Nephron progenitor cell (in vitro differentiated cells): Measurements from ENCODE around the gene MACF1.
"Not testable (repeated sequence)": the region's sequence is repeated elsewhere in the genome, so short reads cannot be mapped to it uniquely, and the experiment has no call there.

ENCODE experiments used
- DNase-seq: peaks from one replicate; pipeline ENCODE4 v3.0.0; 2021
- H3K27ac Mint-ChIP-seq: 2 replicates; pipeline ENCODE4 v1.8.0; 2021; ENCODE audit warnings: mild to moderate bottlenecking, moderate library complexity, mixed read lengths
- H3K27me3 Mint-ChIP-seq: 2 replicates; pipeline ENCODE4 v1.8.0; 2021; ENCODE audit warnings: mild to moderate bottlenecking, low read depth, mixed read lengths; ENCODE audit not compliant: poor library complexity
- H3K36me3 Mint-ChIP-seq: 2 replicates; pipeline ENCODE4 v1.8.0; 2021; ENCODE audit warnings: low read depth, mixed read lengths
- H3K4me1 Mint-ChIP-seq: 2 replicates; pipeline ENCODE4 v1.8.0; 2021; ENCODE audit warnings: mixed read lengths
- H3K4me3 Mint-ChIP-seq: 2 replicates; pipeline ENCODE4 v1.8.0; 2021; ENCODE audit warnings: mild to moderate bottlenecking, moderate library complexity, mixed read lengths
- H3K9me3 Mint-ChIP-seq: 2 replicates; pipeline ENCODE4 v1.8.0; 2021; ENCODE audit warnings: mild to moderate bottlenecking, moderate library complexity, mixed read lengths
- TF ChIP-seq, protein P1 (sequence below): fragments of 200-600 bp; sonication (generic); IDR thresholded peaks from 2 replicates; pipeline ENCODE4 v1.5.0; 2021; ENCODE audit warnings: antibody characterized with exemption

MACF1 gene

GRCh38 chr1:39525366-39526165, 321.1 kb downstream of the MACF1 start:
- H3K4me1 Mint-ChIP-seq = peaks cover 16% of the 10 kb centered on the region
- TF ChIP-seq, protein P1, sequence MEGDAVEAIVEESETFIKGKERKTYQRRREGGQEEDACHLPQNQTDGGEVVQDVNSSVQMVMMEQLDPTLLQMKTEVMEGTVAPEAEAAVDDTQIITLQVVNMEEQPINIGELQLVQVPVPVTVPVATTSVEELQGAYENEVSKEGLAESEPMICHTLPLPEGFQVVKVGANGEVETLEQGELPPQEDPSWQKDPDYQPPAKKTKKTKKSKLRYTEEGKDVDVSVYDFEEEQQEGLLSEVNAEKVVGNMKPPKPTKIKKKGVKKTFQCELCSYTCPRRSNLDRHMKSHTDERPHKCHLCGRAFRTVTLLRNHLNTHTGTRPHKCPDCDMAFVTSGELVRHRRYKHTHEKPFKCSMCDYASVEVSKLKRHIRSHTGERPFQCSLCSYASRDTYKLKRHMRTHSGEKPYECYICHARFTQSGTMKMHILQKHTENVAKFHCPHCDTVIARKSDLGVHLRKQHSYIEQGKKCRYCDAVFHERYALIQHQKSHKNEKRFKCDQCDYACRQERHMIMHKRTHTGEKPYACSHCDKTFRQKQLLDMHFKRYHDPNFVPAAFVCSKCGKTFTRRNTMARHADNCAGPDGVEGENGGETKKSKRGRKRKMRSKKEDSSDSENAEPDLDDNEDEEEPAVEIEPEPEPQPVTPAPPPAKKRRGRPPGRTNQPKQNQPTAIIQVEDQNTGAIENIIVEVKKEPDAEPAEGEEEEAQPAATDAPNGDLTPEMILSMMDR = no peak
- no peak overlapping the region for H3K27ac Mint-ChIP-seq
- no peak overlapping the region for H3K4me3 Mint-ChIP-seq
- no peak for DNase-seq
- H3K9me3 Mint-ChIP-seq = no peaks in the 10 kb centered on the region
- peaks cover 3% of the 10 kb centered on the region for H3K27me3 Mint-ChIP-seq
- peaks cover 12% of the 10 kb centered on the region for H3K36me3 Mint-ChIP-seq

DNA sequence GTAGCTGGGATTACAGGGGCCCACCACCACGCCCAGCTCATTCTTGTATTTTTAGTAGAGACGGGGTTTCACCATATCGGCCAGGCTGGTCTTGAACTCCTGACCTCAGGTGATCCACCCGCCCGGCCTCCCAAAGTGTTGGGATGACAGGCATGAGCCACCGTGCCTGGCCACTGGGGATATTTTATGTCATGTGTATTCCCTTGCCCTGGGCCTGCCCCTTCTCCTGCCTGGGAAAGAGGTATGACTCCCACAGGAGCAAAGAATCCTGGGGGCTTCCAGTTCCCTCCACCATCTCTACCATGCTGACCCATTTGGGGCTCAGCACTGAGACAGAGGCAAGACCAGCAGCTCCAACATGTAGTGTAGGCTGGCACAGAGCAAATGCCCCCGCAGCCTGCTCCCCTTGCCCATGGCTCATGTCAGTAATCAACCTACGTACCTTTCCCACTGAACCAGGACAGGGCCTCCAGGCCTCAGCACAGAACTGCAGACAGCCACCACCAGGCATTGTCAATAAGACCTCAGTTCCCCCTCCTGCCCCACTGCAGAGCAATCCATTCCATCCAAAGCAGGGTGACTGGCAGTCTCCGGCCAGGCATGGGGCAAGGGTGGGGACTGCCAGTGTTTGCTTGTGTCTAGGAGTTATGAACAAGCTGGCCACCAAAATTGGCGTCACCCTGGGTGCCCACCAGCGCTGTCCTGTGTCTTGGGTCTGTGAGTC, 322.1 kb downstream of the MACF1 start:
- H3K27ac Mint-ChIP-seq = no peak overlapping the region
- H3K36me3 Mint-ChIP-seq = peaks cover 19% of the 10 kb centered on the region
- peaks cover 3% of the 10 kb centered on the region for H3K27me3 Mint-ChIP-seq
- H3K4me3 Mint-ChIP-seq = no peak overlapping the region
- TF ChIP-seq, protein P1 = no peak
- H3K4me1 Mint-ChIP-seq = peaks cover 16% of the 10 kb centered on the region
- H3K9me3 Mint-ChIP-seq = no peaks in the 10 kb centered on the region
- no peak for DNase-seq

- not testable (repeated sequence) for H3K27ac Mint-ChIP-seq, DNase-seq, H3K4me3 Mint-ChIP-seq, H3K27me3 Mint-ChIP-seq, H3K9me3 Mint-ChIP-seq
- H3K4me1 Mint-ChIP-seq = peaks cover 16% of the 10 kb centered on the region
- peaks cover 24% of the 10 kb centered on the region for H3K36me3 Mint-ChIP-seq
These were observed 322.7 kb downstream of the MACF1 start for GRCh38 chr1:39527190-39527579.

DNA sequence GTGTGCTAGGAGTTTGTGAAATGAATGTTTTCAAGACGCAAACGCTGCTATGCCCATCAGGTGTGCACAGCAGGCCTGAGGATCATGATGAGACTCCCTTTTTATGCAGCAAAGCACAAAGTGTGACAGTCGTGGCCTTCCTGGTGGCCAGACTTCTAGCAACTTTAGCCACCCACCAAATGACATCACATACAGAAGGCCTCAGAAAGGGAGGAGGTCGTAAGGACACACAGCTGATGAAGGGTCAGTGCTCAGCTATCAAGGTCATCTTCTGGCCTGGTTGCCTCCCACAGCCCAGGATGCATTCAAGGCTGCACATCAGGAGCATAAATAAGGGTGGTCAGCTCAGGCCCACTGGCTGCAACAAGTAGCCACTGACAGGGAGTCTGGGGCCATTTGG, 323.6 kb downstream of the MACF1 start:
- DNase-seq = no peak
- H3K4me1 Mint-ChIP-seq = peaks cover 12% of the 10 kb centered on the region
- H3K27ac Mint-ChIP-seq = no peak overlapping the region
- peaks cover 3% of the 10 kb centered on the region for H3K27me3 Mint-ChIP-seq
- H3K4me3 Mint-ChIP-seq = no peak overlapping the region
- no peaks in the 10 kb centered on the region for H3K9me3 Mint-ChIP-seq
- peaks cover 30% of the 10 kb centered on the region for H3K36me3 Mint-ChIP-seq
- TF ChIP-seq, protein P1 = no peak

DNA sequence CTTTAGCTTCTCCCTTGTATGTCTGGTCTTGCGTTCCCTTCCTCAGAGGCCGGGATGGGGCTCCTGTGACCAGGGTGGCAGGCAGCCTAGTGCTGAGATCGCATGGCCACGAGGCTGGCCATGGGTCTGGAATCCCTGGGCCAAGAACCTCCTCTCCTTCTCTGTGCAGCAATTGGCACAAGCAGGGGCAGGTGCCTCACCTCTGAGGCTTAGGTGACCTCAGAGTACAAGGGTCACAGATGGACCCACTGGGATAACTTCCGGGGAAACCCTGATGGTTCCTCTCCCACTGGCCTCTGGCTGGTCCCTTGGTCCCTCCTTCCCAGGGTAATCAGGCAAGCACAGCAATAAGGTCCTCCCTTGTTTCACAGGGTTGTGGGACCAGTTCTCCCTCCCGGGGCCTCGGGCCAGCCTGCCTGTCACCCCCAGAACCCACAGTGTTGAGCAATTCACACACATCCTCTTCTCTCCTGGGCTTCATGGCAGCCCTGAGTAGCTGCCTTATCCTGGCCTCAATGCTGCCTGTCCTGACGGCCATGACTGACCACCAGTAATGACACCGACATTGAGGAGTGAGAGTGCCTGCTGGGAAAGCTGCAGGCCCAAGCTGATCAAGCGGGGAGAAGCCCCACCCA, 325.5 kb downstream of the MACF1 start:
- Mint-ChIP-seq H3K27ac (no peak overlapping the region), H3K4me1 (peaks cover 6% of the 10 kb centered on the region), H3K4me3 (no peak overlapping the region), H3K9me3 (no peaks in the 10 kb centered on the region), H3K27me3 (no peaks in the 10 kb centered on the region), H3K36me3 (peaks cover 42% of the 10 kb centered on the region)
- TF ChIP-seq, protein P1 = no peak
- DNase-seq = no peak

DNA sequence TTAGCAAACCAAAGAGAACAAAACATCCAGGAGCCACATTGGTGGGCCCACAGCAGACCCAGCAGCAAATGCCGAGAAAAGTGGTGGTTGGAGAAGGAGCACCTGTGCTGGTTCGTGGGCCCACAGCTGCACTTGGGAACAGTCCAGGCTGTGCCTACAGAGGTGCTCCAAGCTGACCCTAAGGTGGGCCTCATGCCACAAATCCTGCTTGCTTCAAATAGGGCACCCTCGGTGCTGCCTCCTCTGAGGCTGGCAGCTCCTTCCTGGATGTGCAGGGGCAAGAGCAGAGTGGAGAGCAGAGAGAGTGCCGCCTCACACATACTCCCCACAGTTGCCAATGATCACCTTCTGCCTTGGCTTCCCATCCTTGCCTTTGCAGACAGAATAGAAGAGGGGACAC, 327.0 kb downstream of the MACF1 start:
- H3K36me3 Mint-ChIP-seq = peaks cover 51% of the 10 kb centered on the region
- H3K27me3 Mint-ChIP-seq = no peaks in the 10 kb centered on the region
- peaks cover 6% of the 10 kb centered on the region for H3K4me1 Mint-ChIP-seq
- no peak overlapping the region for H3K27ac Mint-ChIP-seq
- no peaks in the 10 kb centered on the region for H3K9me3 Mint-ChIP-seq
- no peak for DNase-seq
- no peak overlapping the region for H3K4me3 Mint-ChIP-seq
- TF ChIP-seq, protein P1 = no peak
